Upper lobe of left lung (tissue), 6 donors: ENCODE measurements around the gene DNAH1. TPM values are rescaled to one million over a fixed set of nuclear protein-coding genes. Genes with fewer than 3 reads are reported as not detected.

Experiments
- ATAC-seq, 2 donors: fragments of 200-7000 bp; cut with Tn5 transposase; one replicate each; pipeline ENCODE4 v1.9.1; 2022; ENCODE audit warnings: mild to moderate bottlenecking in 2 of 2, moderate library complexity in 2 of 2; ENCODE audit not compliant: low FRiP score in 2 of 2
- DNase-seq, 2 donors: peaks; one replicate each; pipeline ENCODE4 v3.0.0-alpha.2; 2019 to 2020
- H3K27ac ChIP-seq, 4 donors: fragments of 200-600 bp; sonication (generic); one replicate each; pipeline ENCODE4 v1.5.1; 2016 to 2019
- H3K27me3 ChIP-seq, 4 donors: fragments of 200-600 bp; sonication (generic); one replicate each; pipeline ENCODE4 v1.5.1; 2017 to 2019
- H3K36me3 ChIP-seq, 4 donors: fragments of 200-600 bp; sonication (generic); one replicate each; pipeline ENCODE4 v1.5.1; 2016 to 2019
- H3K4me1 ChIP-seq, 4 donors: fragments of 200-600 bp; sonication (generic); one replicate each; pipeline ENCODE4 v1.5.1; 2018 to 2019
- H3K4me3 ChIP-seq, 4 donors: fragments of 200-600 bp; sonication (generic); one replicate each; pipeline ENCODE4 v1.5.1; 2017 to 2019; ENCODE audit warnings: mild to moderate bottlenecking in 2 of 4, moderate library complexity in 1 of 4
- H3K9me3 ChIP-seq, 4 donors: fragments of 200-600 bp; sonication (generic); one replicate each; pipeline ENCODE4 v1.5.1; 2018 to 2019
- CTCF ChIP-seq, 6 experiments: fragments of 450-650 bp in 4 of 6; fragments of 200-600 bp in 2 of 6; sonication (generic) in 2 of 6; IDR thresholded peaks; one replicate each; pipeline ENCODE4 v1.5.1; 2016 to 2019; ENCODE audit warnings: antibody characterized with exemption in 6 of 6
- EP300 ChIP-seq, 4 donors: sonication (generic); formaldehyde crosslinking; IDR thresholded peaks; one replicate each; pipeline ENCODE4 v1.5.1; 2017; ENCODE audit warnings: antibody characterized with exemption in 4 of 4, control low read depth in 2 of 4
- POLR2A ChIP-seq, 4 donors: fragments of 450-650 bp; IDR thresholded peaks; one replicate each; pipeline ENCODE4 v1.5.1; 2016 to 2017; ENCODE audit warnings: antibody characterized with exemption in 4 of 4, mild to moderate bottlenecking in 2 of 4
- POLR2AphosphoS5 ChIP-seq, 2 donors: sonication (generic); formaldehyde crosslinking; IDR thresholded peaks; one replicate each; pipeline ENCODE4 v1.5.1; 2017; ENCODE audit warnings: antibody characterized with exemption in 2 of 2
- WGBS, 2 donors: methylation state at CpG; one replicate each; pipeline ENCODE4 v1.1.5; 2017 to 2018; 5-methylcytosine and 5-hydroxymethylcytosine counted together
- total RNA-seq, 6 donors: library from RNA; depleted of rRNA in 4 of 6; stranded (reverse); fragments of >200 nt in 4 of 6; gene quantifications; one replicate each; pipeline versions ENCODE4 v1.1.0 to v1.2.1, GENCODE V29; 2016 to 2021
- donor health status: DM: no; HTN: no; CAD: no; lungs with moderate emphysema.
- donor health status: DM: no; HTN: yes; CAD: no; lungs with severe emphysema.

DNAH1 gene
- total RNA-seq, 6 donors from 2014 or later, result 10.8 to 67.1 (median 22.4) TPM

GRCh38 chr3:52394751-52395502, 78.8 kb downstream of the DNAH1 start:
- Histone ChIP-seq H3K27me3 (no peaks in the 10 kb centered on the region), H3K4me1 (no peaks in the 10 kb centered on the region), H3K27ac (no peak overlapping the region), H3K4me3 (no peak overlapping the region), H3K36me3 (peaks cover 0 to 45% (median 26%) of the 10 kb centered on the region in 4 donors), H3K9me3 (no peaks in the 10 kb centered on the region)
- TF ChIP-seq POLR2A (IDR thresholded peaks at IDR 0.05) (no peak), CTCF (IDR thresholded peaks at IDR 0.05) (no peak), POLR2AphosphoS5 (IDR thresholded peaks at IDR 0.05) (no peak), EP300 (IDR thresholded peaks at IDR 0.05) (no peak)
- DNase-seq (no peak), ATAC-seq (no peak)
- 93 to 97% methylated on average over 6 to 10 of the region's 10 CpGs for WGBS, 2 donors

- TF ChIP-seq CTCF (IDR thresholded peaks at IDR 0.05) (no peak), POLR2A (IDR thresholded peaks at IDR 0.05) (no peak), EP300 (IDR thresholded peaks at IDR 0.05) (no peak), POLR2AphosphoS5 (IDR thresholded peaks at IDR 0.05) (no peak)
- H3K27ac ChIP-seq, result no peak overlapping the region
- 90 to 91% methylated on average over 5 to 8 of the region's 8 CpGs for WGBS, 2 donors
- H3K4me1 ChIP-seq, result no peaks in the 10 kb centered on the region
- no peaks in the 10 kb centered on the region for H3K27me3 ChIP-seq
- H3K4me3 ChIP-seq, result no peak overlapping the region
- H3K36me3 ChIP-seq, result peaks cover 0 to 51% (median 29%) of the 10 kb centered on the region in 4 donors
- no peak for ATAC-seq
- H3K9me3 ChIP-seq, result no peaks in the 10 kb centered on the region
- no peak for DNase-seq
Observed at GRCh38 chr3:52395503-52395865, 79.4 kb downstream of the DNAH1 start.

GRCh38 chr3:52396011-52396906, 80.1 kb downstream of the DNAH1 start:
- H3K4me3 ChIP-seq, result no peak overlapping the region
- H3K36me3 ChIP-seq, result peaks cover 0 to 55% (median 34%) of the 10 kb centered on the region in 4 donors
- no peaks in the 10 kb centered on the region for H3K27me3 ChIP-seq
- 91 to 92% methylated on average over 19 to 20 of the region's 25 CpGs for WGBS, 2 donors
- no peak for ATAC-seq
- H3K27ac ChIP-seq, result no peak overlapping the region
- TF ChIP-seq POLR2AphosphoS5 (IDR thresholded peaks at IDR 0.05) (no peak), POLR2A (IDR thresholded peaks at IDR 0.05) (no peak), CTCF (IDR thresholded peaks at IDR 0.05) (no peak), EP300 (IDR thresholded peaks at IDR 0.05) (no peak)
- no peaks in the 10 kb centered on the region for H3K4me1 ChIP-seq
- no peaks in the 10 kb centered on the region for H3K9me3 ChIP-seq
- DNase-seq, result no peak

GRCh38 chr3:52396907-52397591, 80.9 kb downstream of the DNAH1 start:
- ATAC-seq (no peak), DNase-seq (no peak)
- Histone ChIP-seq H3K36me3 (peaks cover 0 to 55% (median 38%) of the 10 kb centered on the region in 4 donors), H3K9me3 (no peaks in the 10 kb centered on the region), H3K4me1 (no peaks in the 10 kb centered on the region), H3K27ac (no peak overlapping the region), H3K4me3 (no peak overlapping the region), H3K27me3 (no peaks in the 10 kb centered on the region)
- 93 to 100% methylated on average over 4 to 10 of the region's 10 CpGs for whole genome bisulfite sequencing, 2 donors
- no peak for TF ChIP-seq EP300 (IDR thresholded peaks at IDR 0.05)
- no peak for TF ChIP-seq POLR2A (IDR thresholded peaks at IDR 0.05)
- no peak for TF ChIP-seq CTCF (IDR thresholded peaks at IDR 0.05)
- no peak for TF ChIP-seq POLR2AphosphoS5 (IDR thresholded peaks at IDR 0.05)
